Stomach (tissue), 4 donors: ENCODE data around the gene AKAP12.

Source experiments
- CTCF ChIP-seq, 7 experiments: fragments of 450-650 bp in 4 of 7; fragments of 200-600 bp in 3 of 7; sonication (generic) in 3 of 7; IDR thresholded peaks; one replicate each; pipeline ENCODE4 v1.5.1; 2016 to 2019; ENCODE audit warnings: antibody characterized with exemption in 7 of 7, control low read depth in 2 of 7, mild to moderate bottlenecking in 1 of 7
- EP300 ChIP-seq: sonication (generic); formaldehyde crosslinking; IDR thresholded peaks from one replicate; pipeline ENCODE4 v1.6.1; 2017; ENCODE audit warnings: antibody characterized with exemption
- POLR2AphosphoS5 ChIP-seq, 3 donors: sonication (generic); formaldehyde crosslinking; IDR thresholded peaks; one replicate each; pipeline ENCODE4 v1.6.1; 2016; ENCODE audit warnings: antibody characterized with exemption in 3 of 3

- no peak for TF ChIP-seq POLR2AphosphoS5 (IDR thresholded peaks at IDR 0.05)
- no peak for TF ChIP-seq EP300
- no peak for TF ChIP-seq CTCF (IDR thresholded peaks at IDR 0.05)
These were observed 30.5 kb upstream of the AKAP12 start for GRCh38 chr6:151209071-151209831.
